NCI-H526 treated with DMSO at 0.1 percent for 48 hours (cell line): Measurements from ENCODE around the gene SPATA31D4.

ENCODE experiments used
- DNase-seq: peaks from one replicate; lab custom pipeline; 2025; lab: John Stamatoyannopoulos, UW

SPATA31D4 gene

DNA sequence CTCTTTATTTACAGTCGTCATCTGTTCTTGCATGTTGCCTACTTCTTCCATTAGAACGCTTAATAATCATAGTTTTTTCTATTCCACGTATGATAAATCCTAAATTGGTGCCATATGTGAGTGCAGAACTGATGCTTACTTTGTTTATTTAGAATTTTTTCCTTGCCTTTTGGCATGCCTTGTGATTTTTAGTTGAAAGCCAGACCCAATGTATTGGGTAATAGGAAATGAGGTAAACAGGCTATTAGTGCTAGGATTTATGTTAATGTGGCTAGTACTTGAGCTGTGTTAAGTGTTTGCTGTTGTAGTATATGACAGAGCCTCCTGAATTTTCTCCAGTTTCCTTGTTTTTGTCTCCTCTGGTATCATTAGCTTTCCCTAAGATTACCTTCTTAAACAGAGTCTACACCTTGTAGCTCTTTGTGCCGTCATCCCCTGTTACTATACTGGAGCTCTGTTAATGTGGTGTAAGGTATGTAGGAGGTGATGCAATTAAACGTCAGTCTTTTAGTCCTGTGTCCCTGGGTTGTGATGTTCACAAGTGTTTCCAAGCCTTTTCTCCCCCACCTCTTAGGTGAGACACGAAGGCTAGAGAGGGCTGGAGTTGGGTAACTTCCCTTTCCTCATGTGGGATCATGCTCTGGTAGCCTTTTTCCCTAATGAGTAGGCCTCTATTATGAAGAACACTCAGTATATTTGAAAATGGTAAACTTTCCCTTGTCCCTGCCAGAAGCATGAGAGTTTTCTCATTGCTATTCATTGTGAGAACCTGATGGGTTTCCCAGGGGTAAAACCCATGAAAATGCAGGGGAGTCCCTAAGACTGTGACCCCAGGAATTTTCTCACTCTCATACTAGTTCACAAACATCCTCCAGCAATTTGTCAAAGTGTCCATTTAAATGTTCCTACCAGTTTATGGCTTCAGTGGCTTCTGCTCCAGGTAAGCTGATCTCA is 36.3 kb downstream of the SPATA31D4 start:
- DNase-seq, result no peak

DNA sequence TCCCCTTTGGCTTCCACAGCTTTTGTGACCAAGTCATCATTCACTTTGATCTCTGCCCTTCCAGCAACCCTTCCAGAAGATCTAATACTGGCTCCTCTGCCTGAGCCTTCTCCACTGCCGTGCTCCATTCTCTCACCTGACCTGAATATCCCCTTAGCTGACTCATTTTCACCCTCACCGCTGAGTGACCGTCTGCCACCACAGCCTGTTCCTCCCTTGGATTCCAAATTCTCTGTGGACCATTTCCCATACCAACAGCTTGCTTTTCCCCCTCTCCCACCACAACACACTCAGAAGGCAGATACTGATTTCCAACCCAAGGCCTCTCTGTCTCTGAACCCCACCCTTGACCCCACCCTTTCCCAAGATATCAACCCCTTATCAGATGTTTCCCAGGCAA is 39.8 kb downstream of the SPATA31D4 start:
- DNase-seq, result no peak

DNA sequence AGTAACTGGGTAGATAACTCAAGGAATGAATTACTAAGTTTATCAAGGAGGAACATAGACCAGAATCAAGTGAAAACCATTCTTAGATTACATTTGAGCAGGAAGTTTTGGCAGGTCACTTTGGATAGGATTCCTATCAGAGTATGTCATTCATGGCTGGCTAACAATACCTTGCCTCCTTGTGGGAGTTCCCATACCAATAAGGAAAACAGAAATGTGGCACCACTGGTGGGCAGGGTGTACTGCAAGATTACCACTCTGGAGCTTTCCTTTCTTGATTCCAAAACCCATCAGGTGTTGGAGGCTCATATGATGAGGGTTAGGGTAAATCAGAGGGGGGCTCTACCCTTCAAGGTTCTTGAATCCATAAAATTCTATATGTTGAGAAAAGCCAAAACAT is 41.7 kb downstream of the SPATA31D4 start:
- no peak for DNase-seq

DNA sequence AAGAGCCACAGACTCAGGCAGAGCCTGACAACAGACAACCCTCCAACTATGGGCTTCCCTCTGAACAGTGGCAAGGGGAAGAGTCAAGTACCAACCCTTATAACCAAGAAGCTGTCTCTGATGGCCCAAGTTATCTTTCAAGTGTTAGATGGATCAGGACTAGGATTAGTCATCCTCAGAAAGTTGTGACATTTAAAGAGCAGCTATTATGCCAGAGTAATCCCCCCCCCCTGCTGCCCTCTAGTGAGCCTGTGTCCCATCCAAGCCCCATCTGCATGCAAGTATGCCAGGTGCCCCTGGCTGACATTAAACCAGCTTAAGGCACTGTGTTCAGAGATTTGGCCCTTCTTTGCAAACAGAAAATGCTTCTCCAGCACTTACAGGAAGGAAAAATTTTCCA is 43.5 kb downstream of the SPATA31D4 start:
- no peak for DNase-seq

DNA sequence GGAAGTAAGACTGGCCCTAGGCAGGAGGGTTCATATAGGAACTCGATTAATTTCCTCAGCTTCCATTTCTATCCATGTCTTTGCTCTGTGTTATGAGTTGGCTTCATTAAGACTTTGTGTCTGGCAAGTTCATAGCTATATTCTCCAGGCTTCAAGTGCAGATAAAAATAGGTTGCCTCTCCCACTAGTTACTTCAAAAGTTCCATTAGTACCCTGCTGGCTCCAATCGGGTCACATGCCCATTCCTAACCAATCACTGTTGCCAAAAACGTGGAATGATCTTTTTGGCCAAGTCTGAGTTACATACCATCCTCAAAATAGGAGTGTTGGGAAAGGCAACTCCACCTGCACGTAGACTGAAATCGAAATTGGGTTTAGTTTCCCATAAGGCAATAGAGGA is 46.5 kb downstream of the SPATA31D4 start:
- DNase-seq, result no peak

DNA sequence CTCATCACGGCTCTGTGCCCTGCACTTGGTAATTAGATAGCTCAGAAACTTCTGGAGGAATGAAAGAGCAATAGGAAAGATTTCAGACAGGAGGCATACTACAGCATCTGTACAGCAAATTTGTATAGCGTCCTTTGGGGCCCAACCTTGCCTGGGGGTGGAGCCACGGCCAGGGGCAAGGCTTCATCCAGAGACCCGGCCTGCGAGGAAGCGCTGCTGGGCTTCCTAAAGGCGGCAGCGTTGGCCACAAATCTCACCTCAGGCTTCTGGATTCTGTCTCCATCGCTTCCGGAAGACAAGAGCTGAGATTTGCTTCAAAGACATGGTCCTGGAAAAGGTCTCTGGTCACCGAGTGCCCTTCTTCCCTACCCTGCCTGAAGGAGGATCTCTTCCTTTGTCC is 48.1 kb downstream of the SPATA31D4 start:
- DNase-seq, result no peak

DNA sequence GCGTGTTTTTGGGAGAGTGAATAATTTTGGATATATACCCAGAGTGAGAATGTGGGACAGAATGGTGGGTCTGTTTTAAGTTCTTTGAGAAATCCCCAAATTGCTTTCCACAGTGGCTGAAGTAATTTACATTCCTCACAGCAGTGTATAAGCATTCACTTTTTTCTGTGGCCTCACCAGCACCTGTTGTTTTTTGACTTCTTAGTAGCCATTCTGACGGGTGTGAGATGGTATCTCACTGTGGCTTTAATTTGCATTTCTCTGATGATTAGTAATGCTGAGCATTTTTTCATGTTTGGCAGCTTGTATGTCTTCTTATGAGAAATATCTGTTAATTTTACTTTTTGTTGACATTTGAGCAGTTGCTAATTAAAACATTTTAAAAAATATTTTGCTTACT is 51.0 kb downstream of the SPATA31D4 start:
- peak; percentile 16 for DNase-seq

DNA sequence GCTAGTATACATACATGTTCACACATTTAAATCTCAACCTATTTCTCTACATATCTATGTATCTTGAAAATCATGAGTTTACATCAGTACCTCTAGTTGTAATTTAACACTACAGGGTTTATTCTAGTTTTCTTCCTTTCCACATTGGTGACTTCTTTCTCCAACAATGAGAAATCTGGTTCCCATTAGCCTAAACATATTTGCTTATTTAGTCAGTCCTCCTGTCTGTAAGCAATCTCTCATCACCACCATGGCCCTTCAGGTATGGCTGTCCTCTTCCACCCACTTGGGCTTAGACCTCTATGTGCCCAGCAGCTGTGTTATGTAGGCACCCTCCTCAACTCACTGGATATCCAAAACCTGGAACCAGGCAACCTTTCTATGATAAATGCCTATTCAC is 52.3 kb downstream of the SPATA31D4 start:
- no peak for DNase-seq

DNA sequence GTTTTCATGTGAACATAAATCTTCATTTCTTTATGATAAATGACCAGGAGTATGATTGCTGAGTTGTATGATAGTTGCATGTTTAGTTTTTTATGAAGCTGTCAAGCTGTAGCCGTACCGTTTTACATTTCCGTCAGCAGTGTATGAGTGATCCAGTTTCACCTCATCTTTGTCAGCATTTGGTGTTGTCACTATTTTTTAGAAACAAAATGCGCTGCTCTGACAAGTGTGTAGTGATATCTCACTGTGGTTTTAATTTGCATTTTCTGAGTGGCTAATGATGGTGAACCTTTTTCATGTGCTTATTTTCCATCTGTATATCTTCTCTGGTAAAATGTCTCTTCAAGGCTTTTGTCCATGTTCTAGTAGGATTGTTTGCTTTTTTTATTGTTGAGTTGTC is 53.7 kb downstream of the SPATA31D4 start:
- no peak for DNase-seq
